ENCODE results near the gene CNOT3. TPM values are rescaled to one million over a fixed set of nuclear protein-coding genes. Genes with fewer than 3 reads are reported as not detected.

CNOT3 gene
- total RNA-seq, 4 donors from 2014 or later = 21.6 to 30.3 (median 24.8) TPM

GRCh38 chr19:54105796-54106195 lies 31.8 kb upstream of the CNOT3 start:
- Histone ChIP-seq H3K27me3 (no peaks in the 10 kb centered on the region), H3K9me3 (no peaks in the 10 kb centered on the region), H3K4me1 (peaks cover 0 to 15% (median 7%) of the 10 kb centered on the region in 4 donors), H3K36me3 (peaks cover 0 to 60% (median 5%) of the 10 kb centered on the region in 3 donors), H3K27ac (no peak overlapping the region), H3K4me3 (no peak overlapping the region)
- TF ChIP-seq POLR2A (IDR thresholded peaks at IDR 0.05) = no peak
- TF ChIP-seq CTCF (IDR thresholded peaks at IDR 0.05) = no peak
- no peak for TF ChIP-seq EP300 (IDR thresholded peaks at IDR 0.05)
- WGBS, 2 donors = 93 to 94% methylated on average over 10 of the region's 10 CpGs
- DNase-seq (ENCODE audit: low spot score in 2 of 2) = no peak

GRCh38 chr19:54106716-54107115 lies 30.8 kb upstream of the CNOT3 start:
- Histone ChIP-seq H3K4me1 (peaks cover 0 to 15% (median 7%) of the 10 kb centered on the region in 4 donors), H3K27me3 (no peaks in the 10 kb centered on the region)

GRCh38 chr19:54107876-54108490 lies 29.6 kb upstream of the CNOT3 start:
- no peak overlapping the region for H3K4me3 ChIP-seq
- WGBS, 2 donors = 75 to 81% methylated on average over 15 to 20 of the region's 21 CpGs
- no peak for DNase-seq (ENCODE audit: low spot score in 2 of 2)
- TF ChIP-seq POLR2A (IDR thresholded peaks at IDR 0.05) = no peak
- no peak for TF ChIP-seq EP300 (IDR thresholded peaks at IDR 0.05)
- no peak for TF ChIP-seq CTCF (IDR thresholded peaks at IDR 0.05)
- H3K4me1 ChIP-seq = peaks cover 0 to 9% (median 7%) of the 10 kb centered on the region in 4 donors
- peaks cover 0 to 78% (median 7%) of the 10 kb centered on the region in 3 donors for H3K36me3 ChIP-seq
- no peaks in the 10 kb centered on the region for H3K27me3 ChIP-seq
- H3K27ac ChIP-seq = no peak overlapping the region
- no peaks in the 10 kb centered on the region for H3K9me3 ChIP-seq

More at GRCh38 chr19:54106716-54107115, 30.8 kb upstream of the CNOT3 start:
- TF ChIP-seq EP300 (IDR thresholded peaks at IDR 0.05) = no peak
- TF ChIP-seq POLR2A (IDR thresholded peaks at IDR 0.05) = no peak
- no peak for TF ChIP-seq CTCF (IDR thresholded peaks at IDR 0.05)
- Histone ChIP-seq H3K9me3 (no peaks in the 10 kb centered on the region), H3K27ac (no peak overlapping the region), H3K4me3 (no peak overlapping the region), H3K36me3 (peaks cover 0 to 67% (median 7%) of the 10 kb centered on the region in 3 donors)
- no peak for DNase-seq (ENCODE audit: low spot score in 2 of 2)
- 76 to 79% methylated on average over 15 of the region's 15 CpGs for WGBS, 2 donors

- Histone ChIP-seq H3K27ac (no peak overlapping the region), H3K36me3 (peaks cover 0 to 82% (median 7%) of the 10 kb centered on the region in 3 donors), H3K4me3 (no peak overlapping the region), H3K4me1 (peaks cover 0 to 4% (median 3%) of the 10 kb centered on the region in 4 donors), H3K9me3 (no peaks in the 10 kb centered on the region), H3K27me3 (no peaks in the 10 kb centered on the region)
- TF ChIP-seq CTCF (IDR thresholded peaks at IDR 0.05) (no peak), EP300 (IDR thresholded peaks at IDR 0.05) (no peak), POLR2A (IDR thresholded peaks at IDR 0.05) (no peak)
- WGBS, 2 donors = 61 to 73% methylated on average over 7 of the region's 7 CpGs
- no peak for DNase-seq (ENCODE audit: low spot score in 2 of 2)
Observed at GRCh38 chr19:54108496-54108895, 29.1 kb upstream of the CNOT3 start.

- TF ChIP-seq POLR2A (IDR thresholded peaks at IDR 0.05) = no peak
- no peak for TF ChIP-seq EP300 (IDR thresholded peaks at IDR 0.05)
- no peak for TF ChIP-seq CTCF (IDR thresholded peaks at IDR 0.05)
- 67 to 70% methylated on average over 6 of the region's 6 CpGs for WGBS, 2 donors
Observed at GRCh38 chr19:54109651-54110050, 27.9 kb upstream of the CNOT3 start.

More at GRCh38 chr19:54109651-54110050, 27.9 kb upstream of the CNOT3 start:
- Histone ChIP-seq H3K27me3 (no peaks in the 10 kb centered on the region), H3K9me3 (no peaks in the 10 kb centered on the region), H3K27ac (no peak overlapping the region), H3K4me3 (no peak overlapping the region), H3K36me3 (peaks cover 0 to 82% (median 7%) of the 10 kb centered on the region in 3 donors), H3K4me1 (peaks cover 0 to 9% (median 8%) of the 10 kb centered on the region in 4 donors)
- DNase-seq (ENCODE audit: low spot score in 2 of 2) = no peak
